ENCODE measurements around the gene ZNF862.
A peak's percentile ranks its signal among the peaks of the same experiment; 100 is the strongest.
"Not testable (repeated sequence)": the region's sequence is repeated elsewhere in the genome, so short reads cannot be mapped to it uniquely, and the experiment has no call there.

ZNF862 gene

DNA sequence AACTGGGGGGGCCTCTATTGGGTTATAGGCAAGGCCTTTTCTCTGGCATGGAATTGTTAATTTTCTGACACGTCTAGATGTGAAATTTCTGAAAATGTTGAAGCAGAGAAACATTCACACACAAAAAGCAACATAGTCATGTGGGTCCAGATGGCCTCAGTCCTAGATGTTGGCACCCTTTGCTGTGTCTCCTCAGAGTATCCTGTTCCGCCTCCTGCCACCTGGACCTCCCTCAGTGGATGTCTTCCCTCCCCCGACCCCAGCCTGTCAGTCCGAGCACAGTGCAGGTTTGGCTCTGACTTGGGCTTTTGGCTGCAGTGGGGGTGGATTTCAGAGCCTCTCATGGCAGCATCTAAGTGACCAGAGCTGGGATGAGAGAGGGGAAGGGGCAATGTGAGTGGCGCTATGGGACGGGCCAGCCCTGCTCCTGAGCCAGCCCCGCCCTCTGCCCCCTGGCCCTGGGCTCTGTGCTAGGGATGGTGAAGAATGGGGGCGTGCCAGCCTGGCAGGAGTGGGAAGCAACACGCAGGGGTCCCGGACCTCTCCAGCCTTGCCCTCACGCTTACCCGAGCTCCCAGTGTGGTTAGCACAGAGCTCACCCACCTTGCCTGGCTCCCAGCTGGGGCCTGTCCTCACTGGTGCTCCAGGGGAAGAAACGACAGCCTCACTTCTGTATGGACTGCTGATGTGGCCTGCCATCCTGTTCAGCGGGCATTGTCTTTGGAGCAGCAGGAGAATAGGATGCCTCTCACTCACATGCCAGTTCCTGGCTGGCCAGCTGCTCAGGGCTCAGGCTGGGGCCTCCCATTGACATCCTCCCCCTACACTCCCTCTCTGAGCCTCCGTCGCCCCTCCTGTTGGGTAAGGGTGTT is 41.8 kb downstream of the ZNF862 start:
- no peaks in the 10 kb centered on the region for H3K27me3 Mint-ChIP-seq (ENCODE audit: low read depth)
- H3K27ac Mint-ChIP-seq = no peak overlapping the region
- H3K4me1 Mint-ChIP-seq (ENCODE audit: low read depth) = peaks cover 26% of the 10 kb centered on the region
- H3K4me3 Mint-ChIP-seq = no peak overlapping the region
- H3K9me3 Mint-ChIP-seq = no peaks in the 10 kb centered on the region
- H3K36me3 Mint-ChIP-seq (ENCODE audit: low read depth) = peaks cover 8% of the 10 kb centered on the region

DNA sequence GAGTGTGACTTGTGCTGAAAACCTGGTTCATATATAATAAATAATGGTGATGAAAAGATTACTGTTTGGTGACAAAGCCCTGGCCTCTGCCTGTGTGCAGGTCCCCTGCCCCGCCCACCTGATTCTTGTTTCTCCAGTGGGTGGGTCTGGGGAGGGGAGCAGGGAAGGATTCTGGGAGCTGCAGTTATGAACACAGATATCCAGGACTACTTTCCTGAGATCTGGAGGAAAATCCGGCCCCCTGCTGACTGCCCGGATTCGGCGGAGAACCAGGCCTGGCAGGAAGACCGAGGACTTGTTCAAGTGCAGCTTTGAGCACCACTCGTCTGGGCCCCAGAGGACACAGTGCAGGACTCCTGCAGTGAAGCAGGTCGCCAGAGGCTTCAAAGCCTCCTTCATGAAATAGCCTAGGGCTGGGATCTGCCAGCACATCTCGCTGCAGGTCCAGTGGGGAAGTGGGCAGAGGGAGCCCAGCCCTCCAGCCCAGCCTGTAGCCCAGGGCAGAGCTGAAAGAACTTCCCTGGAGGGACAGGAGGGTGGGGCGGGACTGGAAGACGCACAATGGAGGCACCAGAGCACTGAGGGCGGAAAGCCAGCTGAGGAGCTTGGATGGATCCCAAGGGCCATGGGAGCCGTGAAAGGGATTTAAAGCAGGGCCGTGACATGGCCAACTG is 42.6 kb downstream of the ZNF862 start:
- no peak overlapping the region for H3K4me3 Mint-ChIP-seq
- H3K4me1 Mint-ChIP-seq (ENCODE audit: low read depth) = peaks cover 18% of the 10 kb centered on the region
- H3K9me3 Mint-ChIP-seq = no peaks in the 10 kb centered on the region
- peaks cover 6% of the 10 kb centered on the region for H3K36me3 Mint-ChIP-seq (ENCODE audit: low read depth)
- no peak overlapping the region for H3K27ac Mint-ChIP-seq
- no peaks in the 10 kb centered on the region for H3K27me3 Mint-ChIP-seq (ENCODE audit: low read depth)

DNA sequence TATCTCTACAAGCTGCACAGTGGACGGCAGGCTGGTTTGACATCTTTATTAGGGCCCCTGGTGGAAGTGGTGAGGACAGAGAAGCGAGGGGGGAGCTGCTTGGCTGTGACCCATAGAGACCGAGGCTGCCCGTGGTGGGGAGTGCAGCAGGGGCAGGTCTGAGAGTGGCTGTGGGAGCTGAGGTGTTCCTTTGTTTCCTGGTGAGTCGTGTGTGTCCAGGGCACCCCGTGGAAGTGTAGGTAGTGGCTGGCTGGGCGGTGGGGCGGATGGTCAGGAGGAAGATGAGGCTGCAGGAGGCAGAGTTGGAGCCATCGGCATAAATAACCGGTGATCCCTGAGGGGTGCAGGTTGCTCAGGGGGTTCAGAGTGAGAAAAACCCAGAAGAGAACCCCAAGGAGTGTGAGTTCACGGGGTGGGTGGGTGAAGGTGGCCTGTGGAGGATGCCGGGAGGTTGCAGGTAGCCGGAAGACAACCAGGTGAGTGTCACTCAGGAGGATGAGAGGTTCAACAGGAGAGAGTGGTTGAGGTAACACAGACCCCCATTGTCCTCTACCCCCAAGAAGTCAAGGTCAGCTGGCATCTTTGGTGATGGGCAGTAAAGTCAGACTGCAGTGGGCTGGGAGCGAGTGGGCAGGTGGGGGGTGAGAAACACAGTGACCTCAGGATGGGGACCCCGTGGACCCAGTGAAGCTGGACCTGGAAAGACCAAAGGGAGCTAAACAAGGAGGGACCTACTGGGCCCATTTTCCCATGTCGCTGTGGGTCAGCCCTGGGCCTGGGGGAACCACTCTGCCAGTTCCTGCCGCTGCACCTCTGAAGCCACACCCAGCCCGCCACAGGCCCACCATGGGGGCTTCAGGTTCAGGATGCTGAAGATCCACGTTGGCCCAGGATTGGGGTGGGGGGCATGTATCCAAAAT is 43.4 kb downstream of the ZNF862 start:
- Mint-ChIP-seq H3K27ac (peak overlapping the region; percentile 37), H3K9me3 (no peaks in the 10 kb centered on the region), H3K4me1 (ENCODE audit: low read depth) (peaks cover 17% of the 10 kb centered on the region), H3K36me3 (ENCODE audit: low read depth) (peaks cover 5% of the 10 kb centered on the region), H3K4me3 (no peak overlapping the region), H3K27me3 (ENCODE audit: low read depth) (no peaks in the 10 kb centered on the region)

DNA sequence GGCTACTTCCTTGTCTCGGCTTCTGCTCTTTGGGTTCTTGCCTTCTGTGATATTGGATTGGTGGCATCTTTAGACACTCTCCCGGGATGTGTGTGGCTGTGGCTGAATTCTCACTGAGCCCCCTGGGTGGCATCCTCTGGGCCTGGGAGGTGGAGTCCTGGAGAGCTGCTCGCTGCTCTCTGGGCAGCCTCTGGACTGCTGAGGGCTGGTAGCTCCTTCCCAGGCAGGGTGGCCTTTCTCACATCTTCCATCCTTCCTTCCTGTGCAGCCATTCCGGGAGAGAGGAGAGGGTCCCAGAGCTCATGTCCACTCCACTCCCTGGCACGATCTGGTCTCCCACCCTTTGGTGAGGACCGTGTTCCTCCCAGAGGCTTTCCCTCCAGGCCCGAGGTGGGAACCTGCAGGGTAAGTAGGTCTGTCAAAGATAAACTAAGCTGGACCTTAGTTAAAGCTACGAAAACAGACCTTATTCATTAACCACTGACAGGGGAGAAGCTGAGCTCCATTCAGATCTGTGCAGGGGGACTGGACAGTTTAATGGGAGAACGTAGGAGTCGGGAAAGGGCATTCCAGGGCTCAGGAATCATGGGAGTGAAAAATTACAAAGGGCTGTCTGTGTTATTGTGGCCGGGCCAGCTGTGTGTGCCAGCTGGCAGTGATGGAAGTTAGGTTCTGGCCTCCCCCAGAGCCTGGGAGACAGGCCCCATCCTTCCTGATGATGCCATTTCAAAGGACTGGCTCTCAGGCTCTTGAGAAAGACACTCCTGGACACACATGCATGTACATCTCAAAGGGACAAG is 44.3 kb downstream of the ZNF862 start:
- Mint-ChIP-seq H3K27me3 (ENCODE audit: low read depth) (no peaks in the 10 kb centered on the region), H3K4me3 (no peak overlapping the region), H3K27ac (no peak overlapping the region), H3K36me3 (ENCODE audit: low read depth) (peaks cover 4% of the 10 kb centered on the region), H3K4me1 (ENCODE audit: low read depth) (peaks cover 16% of the 10 kb centered on the region), H3K9me3 (no peaks in the 10 kb centered on the region)

DNA sequence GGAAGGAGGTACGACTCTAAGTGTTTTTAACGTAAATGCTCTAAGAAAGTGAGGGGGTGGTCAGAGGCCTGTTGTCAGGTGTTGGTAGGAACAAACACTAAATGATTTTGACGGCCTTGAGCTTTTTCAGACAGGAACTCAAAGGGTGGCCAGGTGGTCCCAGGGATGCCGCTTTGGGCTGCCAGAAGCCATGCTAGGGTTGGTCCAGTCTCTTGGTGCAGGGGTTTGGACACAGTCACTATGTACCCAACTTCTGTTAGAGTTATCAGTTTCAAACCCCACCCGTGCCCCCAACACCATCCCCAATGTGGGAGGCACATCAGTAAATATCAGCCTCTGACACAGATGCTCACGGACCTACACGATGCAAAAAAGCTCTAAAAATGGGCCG is 44.9 kb downstream of the ZNF862 start:
- Mint-ChIP-seq H3K36me3 (ENCODE audit: low read depth) (peaks cover 4% of the 10 kb centered on the region), H3K4me1 (ENCODE audit: low read depth) (peaks cover 11% of the 10 kb centered on the region), H3K27ac (no peak overlapping the region), H3K4me3 (no peak overlapping the region), H3K27me3 (ENCODE audit: low read depth) (no peaks in the 10 kb centered on the region), H3K9me3 (no peaks in the 10 kb centered on the region)

DNA sequence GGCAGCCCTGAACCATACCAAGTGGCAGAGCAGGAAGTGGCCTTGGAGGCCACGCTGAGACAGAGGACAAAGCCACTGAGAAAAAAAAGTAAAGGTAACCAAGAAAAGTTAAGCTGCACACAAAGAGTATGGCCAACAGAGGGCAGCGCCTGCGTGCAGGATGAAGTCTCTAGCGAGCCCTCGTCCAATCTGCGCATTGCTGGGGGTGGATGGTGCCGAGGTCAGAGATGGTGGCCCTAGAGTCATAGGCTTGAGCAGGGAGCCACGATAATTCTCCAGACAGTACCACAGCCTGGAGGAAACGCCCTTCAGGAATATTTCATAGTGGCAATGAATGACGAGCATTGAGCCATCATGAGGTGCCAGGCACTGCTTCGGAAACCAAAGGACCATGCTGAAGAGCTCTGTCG is 45.3 kb downstream of the ZNF862 start:
- Mint-ChIP-seq H3K36me3 (ENCODE audit: low read depth) (peaks cover 4% of the 10 kb centered on the region), H3K27ac (no peak overlapping the region), H3K4me1 (ENCODE audit: low read depth) (peaks cover 8% of the 10 kb centered on the region), H3K27me3 (ENCODE audit: low read depth) (no peaks in the 10 kb centered on the region), H3K9me3 (no peaks in the 10 kb centered on the region), H3K4me3 (no peak overlapping the region)

DNA sequence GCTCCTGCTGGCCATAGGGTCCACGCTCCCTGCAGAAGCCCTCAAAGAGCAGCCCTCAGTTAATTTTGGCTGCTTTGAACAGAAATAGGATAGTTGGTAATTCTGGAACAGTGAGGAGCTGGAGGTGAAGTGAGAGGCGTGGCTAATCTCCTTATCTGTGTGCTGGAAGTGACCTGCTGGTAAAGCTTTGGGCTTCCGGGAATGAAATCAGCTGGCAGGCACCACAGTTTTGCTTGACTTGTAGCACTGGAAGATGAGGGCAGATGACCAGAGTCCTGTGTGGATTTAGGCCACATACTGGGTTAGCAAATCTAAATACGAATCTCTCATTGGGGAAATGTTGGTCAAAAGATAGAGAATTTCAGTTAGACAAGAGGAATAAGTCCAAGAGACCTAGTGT is 45.8 kb downstream of the ZNF862 start:
- H3K36me3 Mint-ChIP-seq (ENCODE audit: low read depth) = peaks cover 4% of the 10 kb centered on the region
- no peak overlapping the region for H3K4me3 Mint-ChIP-seq
- H3K9me3 Mint-ChIP-seq = no peaks in the 10 kb centered on the region
- H3K27me3 Mint-ChIP-seq (ENCODE audit: low read depth) = no peaks in the 10 kb centered on the region
- H3K27ac Mint-ChIP-seq = no peak overlapping the region
- H3K4me1 Mint-ChIP-seq (ENCODE audit: low read depth) = peaks cover 8% of the 10 kb centered on the region

DNA sequence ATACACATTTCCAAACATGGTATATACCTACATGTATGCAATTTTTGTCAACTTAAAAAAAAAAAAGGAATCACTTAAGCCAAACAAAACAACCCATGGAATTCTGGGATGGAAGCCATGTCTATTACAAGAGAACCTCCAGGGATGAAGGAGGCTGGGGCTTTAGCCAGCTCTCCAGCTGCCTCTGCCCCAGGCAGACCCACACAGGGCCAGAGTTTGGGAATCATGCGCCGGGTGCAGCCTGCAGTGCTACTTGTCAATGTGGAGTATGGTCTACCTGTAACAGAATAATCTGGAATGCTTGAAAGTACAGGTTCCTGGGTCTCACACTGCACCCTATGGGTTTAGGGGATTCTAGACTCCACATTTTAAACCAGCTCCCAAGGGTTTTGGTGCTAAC is 46.4 kb downstream of the ZNF862 start:
- Mint-ChIP-seq H3K4me3 (no peak overlapping the region), H3K27me3 (ENCODE audit: low read depth) (no peaks in the 10 kb centered on the region), H3K4me1 (ENCODE audit: low read depth) (peaks cover 8% of the 10 kb centered on the region), H3K9me3 (no peaks in the 10 kb centered on the region), H3K27ac (no peak overlapping the region), H3K36me3 (ENCODE audit: low read depth) (peaks cover 4% of the 10 kb centered on the region)

DNA sequence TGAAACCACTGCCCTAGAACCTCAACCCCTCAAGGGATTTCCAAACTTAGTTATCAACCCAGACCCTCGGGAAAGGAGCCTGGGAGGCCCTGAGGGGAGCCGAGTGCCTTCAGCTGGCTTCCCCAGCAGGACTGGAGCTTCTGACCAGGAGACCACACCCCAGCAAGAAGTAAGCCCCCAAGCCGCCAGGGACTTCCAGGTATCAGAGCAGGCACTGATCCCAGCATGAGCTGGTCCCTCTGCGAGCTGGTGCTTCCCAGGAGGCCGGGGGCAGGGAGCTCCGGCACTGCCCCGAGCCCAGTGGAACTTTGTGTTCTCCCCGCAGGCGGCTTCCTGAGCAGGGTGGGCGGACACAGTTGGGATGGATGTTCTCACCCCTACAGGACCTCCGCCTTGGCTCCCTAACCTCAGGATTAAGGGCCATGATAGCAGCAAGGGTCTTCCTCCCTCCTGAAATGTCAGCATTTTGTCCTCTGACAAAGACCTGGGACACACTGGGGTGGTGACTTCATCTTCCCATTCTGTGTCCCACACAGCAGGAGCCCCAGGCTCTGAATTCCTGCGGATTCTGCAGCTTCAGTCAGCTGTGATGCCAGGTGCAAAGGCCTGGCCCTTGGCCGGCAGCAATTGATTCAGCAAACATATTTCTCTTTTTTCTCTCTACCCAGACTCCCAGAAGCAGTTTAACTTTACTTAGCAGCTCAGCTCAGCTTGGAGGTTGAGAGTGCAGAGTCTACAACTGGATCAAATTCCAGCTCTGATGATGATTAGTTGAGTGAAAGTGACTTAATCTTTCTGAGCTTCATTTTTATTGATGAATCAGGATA is 47.2 kb downstream of the ZNF862 start:
- Mint-ChIP-seq H3K9me3 (no peaks in the 10 kb centered on the region), H3K36me3 (ENCODE audit: low read depth) (peaks cover 3% of the 10 kb centered on the region), H3K27ac (no peak overlapping the region), H3K4me3 (no peak overlapping the region), H3K4me1 (ENCODE audit: low read depth) (peaks cover 8% of the 10 kb centered on the region), H3K27me3 (ENCODE audit: low read depth) (no peaks in the 10 kb centered on the region)

DNA sequence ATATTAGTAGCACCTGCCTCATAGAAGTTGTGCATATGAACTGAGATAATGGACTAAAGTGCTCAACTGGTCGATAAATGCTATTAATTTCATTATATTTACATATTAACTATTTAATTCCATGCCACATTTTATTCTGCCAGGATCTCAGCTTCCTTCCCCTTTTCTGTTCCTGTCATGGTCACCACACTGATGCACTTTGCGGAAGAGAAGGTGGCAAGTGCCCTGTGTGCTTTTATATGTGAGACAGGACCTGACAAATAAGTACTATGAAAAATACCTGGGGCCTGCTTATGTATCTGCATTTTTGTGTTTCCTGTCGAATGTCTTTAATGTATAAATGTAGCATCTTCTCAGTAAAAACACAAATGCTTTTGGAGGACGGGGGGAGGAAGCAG is 47.8 kb downstream of the ZNF862 start:
- Mint-ChIP-seq H3K27me3 (ENCODE audit: low read depth) (no peaks in the 10 kb centered on the region), H3K36me3 (ENCODE audit: low read depth) (peaks cover 3% of the 10 kb centered on the region), H3K27ac (no peak overlapping the region), H3K4me1 (ENCODE audit: low read depth) (peaks cover 8% of the 10 kb centered on the region), H3K9me3 (no peaks in the 10 kb centered on the region), H3K4me3 (no peak overlapping the region)

DNA sequence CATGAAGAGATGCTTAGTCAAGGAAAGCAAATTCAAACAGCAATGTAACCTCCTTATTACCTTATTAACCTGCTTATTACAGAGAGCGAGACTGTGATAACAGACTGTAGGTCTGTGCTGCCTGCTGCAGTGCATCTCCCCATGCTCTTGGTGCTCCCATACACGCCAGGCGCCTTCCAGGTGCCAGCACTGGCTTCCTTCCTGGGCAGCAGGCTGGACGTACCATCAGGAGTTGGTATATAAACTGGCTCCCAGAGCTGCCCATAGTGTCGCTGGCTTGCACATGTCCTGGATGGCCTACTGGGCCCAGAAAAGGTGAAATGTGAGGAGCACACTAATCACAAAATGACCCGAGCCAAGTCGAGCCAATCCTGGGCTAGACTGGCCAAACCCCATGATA is 49.1 kb downstream of the ZNF862 start:
- Mint-ChIP-seq H3K9me3 (no peaks in the 10 kb centered on the region), H3K27ac (no peak overlapping the region), H3K4me1 (ENCODE audit: low read depth) (peaks cover 8% of the 10 kb centered on the region), H3K36me3 (ENCODE audit: low read depth) (peaks cover 3% of the 10 kb centered on the region), H3K27me3 (ENCODE audit: low read depth) (no peaks in the 10 kb centered on the region), H3K4me3 (no peak overlapping the region)

DNA sequence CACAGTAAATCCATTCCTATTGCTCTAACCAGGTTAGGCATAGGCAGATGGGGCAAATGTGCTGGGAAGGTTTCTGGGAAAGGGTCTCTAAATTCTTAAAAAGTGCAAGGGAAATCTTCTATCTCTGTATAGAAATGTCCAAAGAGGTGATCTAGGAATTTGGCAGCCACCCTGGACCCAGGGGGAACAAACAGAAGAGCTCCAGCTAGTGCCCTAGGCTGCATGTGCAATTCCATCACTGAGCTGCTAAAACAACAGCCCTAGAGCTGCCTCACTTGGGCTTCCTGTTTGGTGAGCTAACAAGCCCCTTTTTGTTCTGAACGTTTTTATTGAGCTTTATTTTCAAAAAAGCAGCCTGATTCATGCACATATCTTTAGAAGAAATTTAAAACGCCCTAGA is 52.5 kb downstream of the ZNF862 start:
- H3K4me1 Mint-ChIP-seq (ENCODE audit: low read depth); H3K36me3 Mint-ChIP-seq (ENCODE audit: low read depth); H3K9me3 Mint-ChIP-seq; H3K4me3 Mint-ChIP-seq; H3K27ac Mint-ChIP-seq; H3K27me3 Mint-ChIP-seq (ENCODE audit: low read depth): not testable (repeated sequence)

DNA sequence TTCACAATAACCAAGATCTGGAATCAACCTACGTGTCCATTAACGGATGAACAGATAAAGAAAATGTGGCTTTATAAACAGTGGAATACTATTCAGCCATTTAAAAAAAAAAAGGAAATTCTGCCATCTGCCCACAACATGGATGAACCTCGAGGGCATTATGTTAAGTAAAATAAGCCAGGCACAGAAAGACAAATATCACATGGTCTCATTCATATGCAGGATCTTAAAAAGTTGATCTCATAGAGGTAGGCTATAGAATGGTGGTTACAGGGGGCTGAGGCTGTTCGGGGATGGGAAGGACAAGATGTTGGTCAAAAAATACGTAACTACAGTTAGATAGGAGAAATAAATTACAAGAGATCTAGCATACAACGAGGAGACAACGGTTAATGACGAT is 56.8 kb downstream of the ZNF862 start:
- H3K27ac Mint-ChIP-seq; H3K4me3 Mint-ChIP-seq; H3K9me3 Mint-ChIP-seq; H3K4me1 Mint-ChIP-seq (ENCODE audit: low read depth); H3K36me3 Mint-ChIP-seq (ENCODE audit: low read depth); H3K27me3 Mint-ChIP-seq (ENCODE audit: low read depth): not testable (repeated sequence)

All from T-helper 1 cell treated with Interleukin-12 subunit alpha and Interleukin-12 subunit beta and Interleukin-4 antibody, amounts not matched to agents 30 μg/mL and 1 μg/mL, for 36 hours (primary cell).